Left kidney (tissue), 2 donors: Measurements from ENCODE around the gene RORC. TPM values are rescaled to one million over a fixed set of nuclear protein-coding genes. Genes with fewer than 3 reads are reported as not detected.
"Not testable (repeated sequence)": the region's sequence is repeated elsewhere in the genome, so short reads cannot be mapped to it uniquely, and the experiment has no call there.

Source experiments
- DNase-seq: peaks from one replicate; pipeline ENCODE4 v3.0.0-alpha.2; 2013
- polyA plus RNA-seq: library from polyadenylated mRNA; unstranded; fragments of 120-200 nt; gene quantifications from one replicate; pipeline ENCODE4 v1.2.1, GENCODE V29; 2013; ENCODE audit not compliant: insufficient read length

Gene RORC
- polyA plus RNA-seq, 1 donor: 0.80 TPM

- DNase-seq: no peak
Observed at GRCh38 chr1:151774256-151774922, 57.2 kb downstream of the RORC start.

DNA sequence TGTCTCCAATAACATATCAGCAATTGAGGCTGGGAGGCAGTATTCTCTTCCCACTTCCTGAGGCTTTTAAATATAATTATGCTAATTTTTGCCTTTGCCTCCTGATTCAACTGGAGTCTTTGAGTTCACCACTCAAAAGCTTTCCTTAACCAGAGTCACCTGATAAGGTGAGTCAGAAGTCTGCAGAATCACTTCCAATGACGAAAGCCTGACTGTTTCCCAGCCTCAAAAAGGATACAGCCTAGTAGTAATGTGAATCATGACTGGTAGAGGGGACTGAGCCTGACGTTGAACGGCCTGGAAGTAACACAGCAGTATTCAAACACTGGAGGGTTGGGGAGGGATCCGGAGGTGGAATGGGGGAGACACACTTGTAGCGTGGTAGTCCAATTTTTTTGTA, 57.9 kb downstream of the RORC start:
- DNase-seq: no peak

DNA sequence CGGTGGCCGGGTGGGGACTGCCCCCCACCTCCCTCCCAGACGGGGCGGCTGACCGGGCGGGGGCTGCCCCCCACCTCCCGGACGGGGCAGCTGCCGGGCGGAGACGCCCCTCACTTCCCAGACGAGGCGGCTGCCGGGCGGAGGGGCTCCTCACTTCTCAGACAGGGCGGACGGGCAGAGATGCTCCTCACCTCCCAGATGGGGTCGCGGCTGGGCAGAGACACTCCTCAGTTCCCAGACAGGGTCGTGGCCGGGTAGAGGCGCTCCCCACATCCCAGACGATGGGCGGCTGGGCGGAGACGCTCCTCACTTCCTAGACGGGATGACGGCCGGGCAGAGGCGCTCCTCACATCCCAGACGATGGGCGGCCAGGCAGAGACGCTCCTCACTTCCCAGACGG, 62.3 kb downstream of the RORC start:
- DNase-seq: not testable (repeated sequence)

GRCh38 chr1:151768351-151769066, 63.1 kb downstream of the RORC start:
- DNase-seq: not testable (repeated sequence)

- no peak for DNase-seq
Observed at GRCh38 chr1:151763990-151764389, 67.6 kb downstream of the RORC start.

GRCh38 chr1:151762941-151763921, 68.4 kb downstream of the RORC start, which contains the start of gene MRPL9:
TSS of gene MRPL9 (minus strand) at chr1:151763496. CDS start at chr1:151763479, 17 bp downstream.
- peak; percentile 79 for DNase-seq

GRCh38 chr1:151760597-151761385, 70.8 kb downstream of the RORC start:
- no peak for DNase-seq

DNA sequence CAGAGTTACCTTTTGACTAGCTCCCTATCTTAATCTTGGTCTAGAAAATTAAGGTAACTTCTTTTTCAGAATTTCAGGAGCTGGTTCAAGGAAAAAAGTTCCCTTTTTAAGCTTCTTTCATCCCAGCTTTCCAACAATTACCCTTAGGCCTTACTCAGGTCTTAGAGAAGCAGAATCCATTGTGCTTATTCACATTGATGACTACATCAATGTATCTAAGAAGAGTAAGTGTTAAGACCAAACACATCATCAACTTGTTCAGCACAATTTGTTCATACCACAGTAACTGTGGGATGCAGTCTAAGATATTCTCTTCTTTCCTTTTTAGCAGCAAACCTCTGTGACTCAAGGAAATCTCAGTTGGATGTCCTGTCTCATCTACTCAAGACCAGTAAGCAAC, 72.4 kb downstream of the RORC start:
- DNase-seq: no peak

GRCh38 chr1:151756291-151756690, 75.3 kb downstream of the RORC start:
- no peak for DNase-seq

Other genes starting within 250 kb of the RORC start
- 29.5 TPM for gene SNX27, start 219.8 kb downstream of the RORC start, polyA plus RNA-seq
- gene CELF3, start 115.0 kb downstream of the RORC start, polyA plus RNA-seq: 0.33 TPM
- 0.43 TPM for gene RIIAD1, start 110.3 kb downstream of the RORC start, polyA plus RNA-seq
- 124 TPM for gene MRPL9, start 68.3 kb downstream of the RORC start, polyA plus RNA-seq
- gene TDRKH, start 41.3 kb downstream of the RORC start, polyA plus RNA-seq: 8.8 TPM
- not detected for gene LINGO4, start 26.4 kb downstream of the RORC start, polyA plus RNA-seq
- 0.20 TPM for gene C2CD4D, start 8.0 kb upstream of the RORC start, polyA plus RNA-seq
- 0.52 TPM for gene THEM5, start 21.9 kb upstream of the RORC start, polyA plus RNA-seq
- gene THEM4, start 77.7 kb upstream of the RORC start, polyA plus RNA-seq: 56.3 TPM
- gene S100A10, start 162.1 kb upstream of the RORC start, polyA plus RNA-seq: 190 TPM
- 218 TPM for gene S100A11, start 205.2 kb upstream of the RORC start, polyA plus RNA-seq